GM12864 (cell line): ENCODE measurements around the gene TRIM3.

Experiments
- DNase-seq: peaks from one replicate; pipeline ENCODE4 v3.0.0-alpha.2; 2011; ENCODE audit warnings: low read depth
- H3K4me3 ChIP-seq: 2 replicates; pipeline ENCODE4 v1.5.1; 2011; ENCODE audit warnings: mild to moderate bottlenecking, low read depth, low read length, control low read depth
- TF ChIP-seq, protein P1 (sequence below): IDR thresholded peaks from 2 replicates; pipeline ENCODE4 v1.5.1; 2011; ENCODE audit warnings: low read depth, mild to moderate bottlenecking, moderate library complexity, low read length, control low read depth, inconsistent platforms; ENCODE audit errors: missing control alignments

Gene TRIM3

DNA sequence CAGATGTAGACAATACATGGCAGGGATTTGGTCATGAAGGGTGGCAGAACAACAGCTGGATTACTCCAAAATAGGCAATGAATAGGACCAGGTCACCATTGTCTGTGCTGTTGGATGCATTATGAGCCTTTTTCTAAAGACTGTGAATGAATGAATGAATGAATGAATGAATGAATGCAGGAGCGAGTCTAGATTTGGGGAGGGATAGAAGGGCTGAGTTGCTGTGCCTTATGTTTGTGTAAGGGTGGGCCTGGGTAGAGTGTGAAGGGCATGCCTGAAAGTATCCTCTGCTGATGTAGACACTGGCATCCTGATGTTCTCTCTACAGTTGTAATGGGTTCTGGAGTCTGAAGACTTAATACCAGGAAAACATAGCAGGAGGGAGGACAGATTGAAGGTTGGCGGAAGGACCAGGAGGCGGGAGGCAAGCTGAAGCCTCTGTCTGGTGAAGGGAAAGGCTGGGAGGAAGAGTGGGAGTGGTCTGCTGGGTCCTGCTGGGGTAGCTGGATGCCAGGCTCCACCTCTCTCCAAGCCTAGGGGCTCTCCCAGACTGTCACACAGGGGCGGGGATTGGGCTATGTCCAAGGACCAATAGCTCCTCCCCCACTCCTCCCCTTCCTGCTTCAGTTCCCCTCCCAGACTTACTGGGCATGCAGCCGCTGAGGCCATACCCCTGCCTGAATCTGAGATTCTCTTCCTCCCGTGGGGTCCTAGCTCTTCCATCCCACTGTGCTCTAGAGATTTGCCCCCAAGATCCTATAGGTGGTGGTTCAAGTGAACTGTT lies 4.8 kb downstream of the TRIM3 start:
- no peak for DNase-seq
- no peak overlapping the region for H3K4me3 ChIP-seq
- TF ChIP-seq, protein P1, sequence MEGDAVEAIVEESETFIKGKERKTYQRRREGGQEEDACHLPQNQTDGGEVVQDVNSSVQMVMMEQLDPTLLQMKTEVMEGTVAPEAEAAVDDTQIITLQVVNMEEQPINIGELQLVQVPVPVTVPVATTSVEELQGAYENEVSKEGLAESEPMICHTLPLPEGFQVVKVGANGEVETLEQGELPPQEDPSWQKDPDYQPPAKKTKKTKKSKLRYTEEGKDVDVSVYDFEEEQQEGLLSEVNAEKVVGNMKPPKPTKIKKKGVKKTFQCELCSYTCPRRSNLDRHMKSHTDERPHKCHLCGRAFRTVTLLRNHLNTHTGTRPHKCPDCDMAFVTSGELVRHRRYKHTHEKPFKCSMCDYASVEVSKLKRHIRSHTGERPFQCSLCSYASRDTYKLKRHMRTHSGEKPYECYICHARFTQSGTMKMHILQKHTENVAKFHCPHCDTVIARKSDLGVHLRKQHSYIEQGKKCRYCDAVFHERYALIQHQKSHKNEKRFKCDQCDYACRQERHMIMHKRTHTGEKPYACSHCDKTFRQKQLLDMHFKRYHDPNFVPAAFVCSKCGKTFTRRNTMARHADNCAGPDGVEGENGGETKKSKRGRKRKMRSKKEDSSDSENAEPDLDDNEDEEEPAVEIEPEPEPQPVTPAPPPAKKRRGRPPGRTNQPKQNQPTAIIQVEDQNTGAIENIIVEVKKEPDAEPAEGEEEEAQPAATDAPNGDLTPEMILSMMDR = no peak

DNA sequence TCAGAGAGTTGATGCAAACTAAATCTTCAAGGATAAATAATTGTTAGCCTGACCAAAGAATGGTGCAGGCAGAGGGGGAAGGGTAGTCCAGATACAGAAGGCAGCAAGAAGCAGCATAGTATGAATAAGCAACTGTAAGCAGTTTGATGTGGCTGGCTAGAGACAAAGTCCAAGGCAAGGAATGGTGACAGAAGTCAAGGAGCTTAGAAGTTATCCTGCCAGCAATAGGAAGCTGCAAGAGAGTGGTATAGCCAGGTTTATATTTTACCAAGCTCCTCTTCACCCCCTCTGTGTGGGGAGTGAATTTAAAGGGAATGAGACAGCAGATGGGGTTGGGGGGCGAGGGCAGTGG lies 14.7 kb downstream of the TRIM3 start:
- no peak for DNase-seq
- H3K4me3 ChIP-seq = no peak overlapping the region
- TF ChIP-seq, protein P1 = no peak

DNA sequence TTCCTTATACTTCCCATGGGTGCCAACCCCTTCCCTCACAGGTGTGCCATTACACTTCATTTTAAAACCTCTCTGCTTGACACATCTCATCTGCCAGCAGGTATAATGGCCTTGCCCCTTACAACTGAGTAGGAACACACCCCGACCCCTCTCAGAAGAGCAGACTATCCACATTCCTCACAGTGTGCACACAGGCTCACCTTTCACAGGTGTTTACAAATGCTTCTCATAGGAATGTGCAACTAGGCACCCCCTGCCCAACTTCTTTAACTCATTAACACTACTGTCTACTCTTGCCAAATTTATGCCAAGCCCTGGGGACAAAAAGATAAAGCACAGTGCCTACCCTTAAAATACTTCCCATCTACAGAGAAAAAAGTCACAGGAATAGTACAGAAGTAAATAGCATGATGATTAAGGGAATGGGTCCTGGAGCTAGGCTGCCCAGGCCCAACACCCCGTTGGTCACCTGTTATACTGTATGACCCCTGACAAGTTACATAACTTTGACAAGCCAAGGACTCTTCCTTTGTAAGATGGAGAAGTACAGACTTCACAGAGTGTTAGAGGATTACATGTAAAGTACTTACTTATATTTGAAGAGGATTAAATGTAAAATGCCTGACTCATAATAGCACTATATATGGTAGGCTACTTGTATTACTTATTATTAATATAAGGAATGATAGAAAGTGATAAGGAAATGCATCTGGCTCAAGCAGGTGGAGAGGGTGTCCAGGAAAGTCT lies 15.2 kb downstream of the TRIM3 start:
- DNase-seq = no peak
- TF ChIP-seq, protein P1 = no peak
- no peak overlapping the region for H3K4me3 ChIP-seq

DNA sequence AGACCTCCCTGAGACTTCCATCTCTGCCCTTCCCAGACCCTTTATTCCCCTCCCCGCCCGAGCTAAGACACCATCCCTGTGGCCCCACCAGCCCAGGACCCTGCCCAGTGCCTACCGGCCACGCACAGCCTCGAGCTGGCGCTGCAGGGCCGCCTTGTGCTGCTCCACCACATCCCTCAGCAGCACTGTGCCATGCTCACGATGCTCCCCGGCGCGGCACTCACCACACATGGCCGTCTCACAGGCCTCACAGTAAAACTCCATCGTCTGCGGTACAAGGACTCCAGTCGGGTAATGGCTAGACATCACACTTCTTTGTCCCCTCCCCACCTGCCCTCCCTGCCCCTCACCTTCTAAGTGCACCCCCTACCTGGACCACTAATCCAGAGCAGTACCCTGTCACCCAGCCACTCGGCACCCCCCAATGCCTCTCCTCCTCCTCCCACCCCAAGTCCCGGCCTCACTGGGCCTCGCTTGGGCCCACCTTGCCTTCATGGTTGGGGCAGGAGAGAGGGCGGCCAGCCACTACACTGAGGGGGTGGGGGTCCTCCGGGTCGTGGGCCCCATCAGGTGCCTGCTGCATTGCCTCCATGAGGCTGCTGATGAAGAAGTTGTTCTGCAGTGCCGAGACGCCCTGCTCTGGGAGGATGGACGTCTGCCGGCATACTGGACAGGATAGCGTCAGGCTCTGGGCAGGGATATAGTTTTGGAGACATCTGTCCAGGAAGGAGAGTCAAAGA lies 16.0 kb downstream of the TRIM3 start:
- TF ChIP-seq, protein P1 = no peak
- no peak for DNase-seq

GRCh38 chr11:6456361-6457073 lies 17.2 kb downstream of the TRIM3 start:
- TF ChIP-seq, protein P1 = no peak
- no peak for DNase-seq
- no peak overlapping the region for H3K4me3 ChIP-seq

More for the DNA sequence above, 16.0 kb downstream of the TRIM3 start:
- H3K4me3 ChIP-seq = no peak overlapping the region

- DNase-seq = no peak
- TF ChIP-seq, protein P1 = no peak
- H3K4me3 ChIP-seq = no peak overlapping the region
Observed at GRCh38 chr11:6455070-6455469, 18.7 kb downstream of the TRIM3 start.
